ENCODE data around the gene NUMB. TPM values are rescaled to one million over a fixed set of nuclear protein-coding genes. Genes with fewer than 3 reads are reported as not detected.

NUMB gene
- total RNA-seq, 2 experiments from 2014 or later = 27.9 to 31.5 TPM

GRCh38 chr14:73289308-73289707 lies 169.0 kb downstream of the NUMB start:
- Histone ChIP-seq H3K4me3 (ENCODE audit: low read length) (no peak overlapping the region), H3K27me3 (ENCODE audit: control insufficient read depth in 1 of 2, insufficient read depth in 2 of 2, low read length in 2 of 2) (no peaks in the 10 kb centered on the region), H3K4me1 (ENCODE audit: insufficient read depth, low read length) (no peaks in the 10 kb centered on the region), H3K9me3 (ENCODE audit: control insufficient read depth in 1 of 2, insufficient read depth in 1 of 2, low read length in 2 of 2) (no peaks in the 10 kb centered on the region), H3K27ac (ENCODE audit: low read depth in 1 of 2, low read length in 2 of 2) (no peak overlapping the region), H3K36me3 (ENCODE audit: insufficient read depth, low read length) (peaks cover 35% of the 10 kb centered on the region)
- TF ChIP-seq CTCF (IDR thresholded peaks at IDR 0.05) = no peak
- ATAC-seq (ENCODE audit: poor library complexity) (no peak), DNase-seq (no peak)
- H3K27me3 Mint-ChIP-seq = no peaks in the 10 kb centered on the region
- H3K9me3 Mint-ChIP-seq = no peaks in the 10 kb centered on the region
- CTCF ChIA-PET = no interaction called here
- POLR2A ChIA-PET = interaction anchor here (1.3 kb wide), 1 partner anchor 14 kb away, joined by 3 read pairs; no protein-coding TSS in a partner anchor
- intact Hi-C loops (cut with DNase I, micrococcal nuclease) = no loop called here
- peaks cover 65% of the 10 kb centered on the region for H3K36me3 Mint-ChIP-seq (ENCODE audit: low read depth)
- H3K4me1 Mint-ChIP-seq (ENCODE audit: low read depth) = no peaks in the 10 kb centered on the region
- no peak overlapping the region for H3K4me3 Mint-ChIP-seq
- H3K27ac Mint-ChIP-seq = no peak overlapping the region

GRCh38 chr14:73287071-73287470 lies 171.3 kb downstream of the NUMB start:
- intact Hi-C loops (cut with DNase I, micrococcal nuclease) = no loop called here

GRCh38 chr14:73286598-73286997 lies 171.7 kb downstream of the NUMB start:
- CTCF ChIA-PET = no interaction called here

More at GRCh38 chr14:73287071-73287470, 171.3 kb downstream of the NUMB start:
- no peaks in the 10 kb centered on the region for H3K4me1 Mint-ChIP-seq (ENCODE audit: low read depth)
- Histone ChIP-seq H3K4me3 (ENCODE audit: low read length) (no peak overlapping the region), H3K27ac (ENCODE audit: low read depth in 1 of 2, low read length in 2 of 2) (no peak overlapping the region), H3K36me3 (ENCODE audit: insufficient read depth, low read length) (peaks cover 46% of the 10 kb centered on the region), H3K9me3 (ENCODE audit: control insufficient read depth in 1 of 2, insufficient read depth in 1 of 2, low read length in 2 of 2) (no peaks in the 10 kb centered on the region), H3K27me3 (ENCODE audit: control insufficient read depth in 1 of 2, insufficient read depth in 2 of 2, low read length in 2 of 2) (no peaks in the 10 kb centered on the region), H3K4me1 (ENCODE audit: insufficient read depth, low read length) (no peaks in the 10 kb centered on the region)
- DNase-seq (no peak), ATAC-seq (ENCODE audit: poor library complexity) (no peak)
- H3K9me3 Mint-ChIP-seq = no peaks in the 10 kb centered on the region
- ChIA-PET CTCF (no interaction called here), POLR2A (no interaction called here)
- TF ChIP-seq CTCF (IDR thresholded peaks at IDR 0.05) = no peak
- no peak overlapping the region for H3K4me3 Mint-ChIP-seq
- H3K27ac Mint-ChIP-seq = no peak overlapping the region
- peaks cover 67% of the 10 kb centered on the region for H3K36me3 Mint-ChIP-seq (ENCODE audit: low read depth)
- no peaks in the 10 kb centered on the region for H3K27me3 Mint-ChIP-seq

More at GRCh38 chr14:73286598-73286997, 171.7 kb downstream of the NUMB start:
- POLR2A ChIA-PET = no interaction called here
- H3K27me3 Mint-ChIP-seq = no peaks in the 10 kb centered on the region
- H3K4me1 Mint-ChIP-seq (ENCODE audit: low read depth) = no peaks in the 10 kb centered on the region
- peaks cover 48% of the 10 kb centered on the region for H3K36me3 ChIP-seq (ENCODE audit: insufficient read depth, low read length)
- H3K27me3 ChIP-seq (ENCODE audit: control insufficient read depth in 1 of 2, insufficient read depth in 2 of 2, low read length in 2 of 2) = no peaks in the 10 kb centered on the region
- no peaks in the 10 kb centered on the region for H3K9me3 ChIP-seq (ENCODE audit: control insufficient read depth in 1 of 2, insufficient read depth in 1 of 2, low read length in 2 of 2)
- no peak for TF ChIP-seq CTCF (IDR thresholded peaks at IDR 0.05)
- peaks cover 69% of the 10 kb centered on the region for H3K36me3 Mint-ChIP-seq (ENCODE audit: low read depth)
- no peaks in the 10 kb centered on the region for H3K4me1 ChIP-seq (ENCODE audit: insufficient read depth, low read length)
- intact Hi-C loops (cut with DNase I, micrococcal nuclease) = no loop called here
- H3K4me3 ChIP-seq (ENCODE audit: low read length) = no peak overlapping the region
- DNase-seq (no peak), ATAC-seq (ENCODE audit: poor library complexity) (no peak)
- no peak overlapping the region for H3K27ac Mint-ChIP-seq
- no peaks in the 10 kb centered on the region for H3K9me3 Mint-ChIP-seq
- no peak overlapping the region for H3K4me3 Mint-ChIP-seq
- no peak overlapping the region for H3K27ac ChIP-seq (ENCODE audit: low read depth in 1 of 2, low read length in 2 of 2)

Measured in CD4-positive, alpha-beta T cell (primary cell).